OCI-LY1 (cell line): ENCODE data around the gene RSPRY1.

Experiments
- H2AFZ ChIP-seq: fragments of 200-600 bp; sonication (generic), shearing (Covaris generic); 2 replicates; pipeline ENCODE4 v1.6.0; 2014; ENCODE audit warnings: antibody characterized with exemption, mild to moderate bottlenecking, low read length
- H3F3A ChIP-seq: fragments of 200-600 bp; sonication (generic), shearing (Covaris generic); 2 replicates; pipeline ENCODE4 v1.6.0; 2014; ENCODE audit warnings: mild to moderate bottlenecking, antibody characterized with exemption, low read length, moderate library complexity; ENCODE audit not compliant: insufficient read depth
- H3K27ac ChIP-seq: fragments of 200-600 bp; sonication (generic); 2 replicates; pipeline ENCODE4 v1.5.1; 2014; ENCODE audit warnings: low read length, mixed run types, mild to moderate bottlenecking, low read depth; ENCODE audit not compliant: poor library complexity, severe bottlenecking
- H3K27me3 ChIP-seq: fragments of 200-600 bp; sonication (generic); 2 replicates; pipeline ENCODE4 v1.6.0; 2014; ENCODE audit warnings: antibody characterized with exemption, mild to moderate bottlenecking, low read length, moderate library complexity; ENCODE audit not compliant: insufficient read depth
- H3K36me3 ChIP-seq: fragments of 200-600 bp; sonication (generic); 2 replicates; pipeline ENCODE4 v1.6.1; 2014; ENCODE audit warnings: mild to moderate bottlenecking, antibody characterized with exemption, low read length, moderate library complexity, mixed read lengths; ENCODE audit not compliant: insufficient read depth
- H3K4me1 ChIP-seq: fragments of 200-600 bp; sonication (generic); 2 replicates; pipeline ENCODE4 v1.5.1; 2014; ENCODE audit warnings: mild to moderate bottlenecking, low read length, moderate library complexity; ENCODE audit not compliant: insufficient read depth, severe bottlenecking
- H3K4me2 ChIP-seq: fragments of 200-600 bp; sonication (generic), shearing (Covaris generic); 2 replicates; pipeline ENCODE4 v1.6.1; 2014; ENCODE audit warnings: low read length
- H3K4me3 ChIP-seq: fragments of 200-600 bp; sonication (generic); 2 replicates; pipeline ENCODE4 v1.5.1; 2014; ENCODE audit warnings: low read length, low read depth, mild to moderate bottlenecking, mixed read lengths; ENCODE audit not compliant: poor library complexity, severe bottlenecking
- H3K79me2 ChIP-seq: fragments of 200-600 bp; shearing (Covaris generic); 2 replicates; pipeline ENCODE4 v1.6.1; 2016; ENCODE audit warnings: mixed run types, low read length, mixed read lengths; ENCODE audit not compliant: insufficient read depth
- H3K9ac ChIP-seq: fragments of 200-600 bp; sonication (generic), shearing (Covaris generic); 2 replicates; pipeline ENCODE4 v1.6.1; 2014; ENCODE audit warnings: mild to moderate bottlenecking, low read length, mixed read lengths
- H3K9me2 ChIP-seq: fragments of 200-600 bp; sonication (generic), shearing (Covaris generic); 2 replicates; pipeline ENCODE4 v1.6.1; 2014; ENCODE audit warnings: low read depth, mild to moderate bottlenecking, low read length, mixed read lengths
- H3K9me3 ChIP-seq: fragments of 200-600 bp; shearing (Covaris generic); 2 replicates; pipeline ENCODE4 v1.6.1; 2014; ENCODE audit warnings: low read length, mixed read lengths
- H4K20me1 ChIP-seq: fragments of 200-600 bp; sonication (generic), shearing (Covaris generic); 2 replicates; pipeline ENCODE4 v1.6.0; 2016; ENCODE audit warnings: mild to moderate bottlenecking, low read length; ENCODE audit not compliant: insufficient read depth
- EZH2 ChIP-seq: fragments of 200-600 bp; sonication (generic), shearing (Covaris generic); IDR thresholded peaks from 2 replicates; pipeline ENCODE4 v1.8.0; 2017; ENCODE audit warnings: borderline replicate concordance, mixed run types, mild to moderate bottlenecking, antibody characterized with exemption, low read length, moderate library complexity, mixed read lengths
- TF ChIP-seq, protein P1 (sequence below): fragments of 200-600 bp; sonication (generic), shearing (Covaris generic); IDR thresholded peaks from 2 replicates; pipeline ENCODE4 v1.5.1; 2017; ENCODE audit warnings: mild to moderate bottlenecking, antibody characterized with exemption, low read length, moderate library complexity, mixed read lengths

The RSPRY1 gene

DNA sequence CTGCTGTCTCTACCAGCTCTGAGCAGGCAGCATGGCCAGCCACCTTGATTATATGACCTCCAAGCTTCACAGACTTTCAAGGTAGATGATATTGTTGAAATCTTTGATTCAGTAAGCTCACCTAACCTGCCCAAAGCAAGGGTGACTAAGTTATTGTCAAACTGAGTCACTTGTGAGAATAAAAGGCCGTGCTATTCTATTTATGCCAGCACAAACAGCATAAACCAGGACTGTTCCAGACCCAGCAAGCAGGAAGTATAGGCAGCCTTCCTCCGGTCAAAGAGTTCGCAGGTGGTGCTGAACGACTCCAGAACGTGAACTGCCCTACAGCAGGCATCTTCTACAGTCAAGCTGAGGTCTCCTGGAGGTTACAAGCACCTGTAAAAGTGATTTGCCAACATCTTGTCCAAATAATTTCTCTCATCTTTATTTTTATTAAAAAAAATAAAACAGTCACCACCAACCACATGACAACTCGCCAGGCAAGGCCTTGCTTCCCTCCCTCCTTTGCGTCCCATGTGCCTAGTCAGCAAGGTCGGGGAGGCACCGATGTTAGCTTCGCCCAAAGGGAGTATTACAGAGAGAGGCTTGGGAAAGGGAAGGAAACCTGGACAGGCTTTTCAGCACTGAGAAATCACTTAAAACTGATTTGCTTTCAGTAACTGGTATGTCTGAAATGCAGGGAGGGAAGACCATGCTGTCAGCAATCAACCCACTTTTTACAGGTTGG is 69.7 kb downstream of the RSPRY1 start:
- H3K9ac ChIP-seq, result no peak overlapping the region

GRCh38 chr16:57256601-57257395 is 70.7 kb downstream of the RSPRY1 start:
- H3K4me2 ChIP-seq, result no peak overlapping the region
- H3K9ac ChIP-seq, result no peak overlapping the region
- H2AFZ ChIP-seq, result no peak overlapping the region
- no peak for TF ChIP-seq EZH2
- TF ChIP-seq, protein P1, sequence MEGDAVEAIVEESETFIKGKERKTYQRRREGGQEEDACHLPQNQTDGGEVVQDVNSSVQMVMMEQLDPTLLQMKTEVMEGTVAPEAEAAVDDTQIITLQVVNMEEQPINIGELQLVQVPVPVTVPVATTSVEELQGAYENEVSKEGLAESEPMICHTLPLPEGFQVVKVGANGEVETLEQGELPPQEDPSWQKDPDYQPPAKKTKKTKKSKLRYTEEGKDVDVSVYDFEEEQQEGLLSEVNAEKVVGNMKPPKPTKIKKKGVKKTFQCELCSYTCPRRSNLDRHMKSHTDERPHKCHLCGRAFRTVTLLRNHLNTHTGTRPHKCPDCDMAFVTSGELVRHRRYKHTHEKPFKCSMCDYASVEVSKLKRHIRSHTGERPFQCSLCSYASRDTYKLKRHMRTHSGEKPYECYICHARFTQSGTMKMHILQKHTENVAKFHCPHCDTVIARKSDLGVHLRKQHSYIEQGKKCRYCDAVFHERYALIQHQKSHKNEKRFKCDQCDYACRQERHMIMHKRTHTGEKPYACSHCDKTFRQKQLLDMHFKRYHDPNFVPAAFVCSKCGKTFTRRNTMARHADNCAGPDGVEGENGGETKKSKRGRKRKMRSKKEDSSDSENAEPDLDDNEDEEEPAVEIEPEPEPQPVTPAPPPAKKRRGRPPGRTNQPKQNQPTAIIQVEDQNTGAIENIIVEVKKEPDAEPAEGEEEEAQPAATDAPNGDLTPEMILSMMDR, result no peak
- H3K27me3 ChIP-seq, result no peaks in the 10 kb centered on the region
- no peaks in the 10 kb centered on the region for H3F3A ChIP-seq
- peaks cover 7% of the 10 kb centered on the region; the same call in 1 of the 2 replicates for H3K9me3 ChIP-seq
- no peaks in the 10 kb centered on the region for H3K9me2 ChIP-seq
- no peaks in the 10 kb centered on the region for H3K79me2 ChIP-seq
- H3K4me1 ChIP-seq, result peaks cover 13% of the 10 kb centered on the region
- H3K4me3 ChIP-seq, result no peak overlapping the region
- H4K20me1 ChIP-seq, result no peaks in the 10 kb centered on the region
- H3K27ac ChIP-seq, result no peak overlapping the region
- H3K36me3 ChIP-seq, result peaks cover 22% of the 10 kb centered on the region

More for the DNA sequence above, 69.7 kb downstream of the RSPRY1 start:
- no peak overlapping the region for H3K4me3 ChIP-seq
- no peaks in the 10 kb centered on the region for H3K27me3 ChIP-seq
- no peak for TF ChIP-seq EZH2
- TF ChIP-seq, protein P1, result no peak
- H2AFZ ChIP-seq, result no peak overlapping the region
- H3K27ac ChIP-seq, result no peak overlapping the region
- peaks cover 13% of the 10 kb centered on the region for H3K4me1 ChIP-seq
- H4K20me1 ChIP-seq, result no peaks in the 10 kb centered on the region
- no peaks in the 10 kb centered on the region for H3K9me2 ChIP-seq
- H3K4me2 ChIP-seq, result no peak overlapping the region
- peaks cover 7% of the 10 kb centered on the region; the same call in 1 of the 2 replicates for H3K9me3 ChIP-seq
- no peaks in the 10 kb centered on the region for H3F3A ChIP-seq
- no peaks in the 10 kb centered on the region for H3K79me2 ChIP-seq
- peaks cover 32% of the 10 kb centered on the region for H3K36me3 ChIP-seq

- Histone ChIP-seq H3F3A (no peaks in the 10 kb centered on the region), H3K9ac (no peak overlapping the region)
- TF ChIP-seq EZH2, result no peak
- TF ChIP-seq, protein P1, result no peak
Measured at GRCh38 chr16:57257455-57258070, 71.4 kb downstream of the RSPRY1 start.

More at GRCh38 chr16:57257455-57258070, 71.4 kb downstream of the RSPRY1 start:
- Histone ChIP-seq H3K27ac (no peak overlapping the region), H3K79me2 (no peaks in the 10 kb centered on the region), H3K36me3 (peaks cover 15% of the 10 kb centered on the region), H3K9me2 (no peaks in the 10 kb centered on the region), H4K20me1 (no peaks in the 10 kb centered on the region), H3K4me2 (no peak overlapping the region), H3K4me1 (peaks cover 13% of the 10 kb centered on the region), H3K27me3 (no peaks in the 10 kb centered on the region), H2AFZ (no peak overlapping the region), H3K9me3 (no peaks in the 10 kb centered on the region; the same call in 1 of the 2 replicates), H3K4me3 (no peak overlapping the region)
